IMR-90 (cell line): ENCODE measurements around the gene CEP57L1. TPM values are rescaled to one million over a fixed set of nuclear protein-coding genes. Genes with fewer than 3 reads are reported as not detected.

Experiments used
- ATAC-seq: fragments of 200-7000 bp; cut with Tn5 transposase; 2 replicates; pipeline ENCODE4 v1.9.1; 2020; ENCODE audit warnings: low read depth, mild to moderate bottlenecking, moderate library complexity
- BruUV-seq: library from RNA; stranded (reverse); fragments of 400-500 nt; replicated peaks from 2 replicates; lab custom pipeline; 2021; lab: Mats Ljungman, UMichigan
- CTCF ChIA-PET: fragments of 300-600 bp; formaldehyde crosslinking; extraction: SDS; loops from one replicate; lab custom pipeline; 2021; ENCODE audit warnings: antibody characterized with exemption; lab: Yijun Ruan, JAX
- POLR2A ChIA-PET: fragments of 300-600 bp; sonication (Branson Sonifier 250); formaldehyde crosslinking; loops from one replicate; lab custom pipeline; 2022; ENCODE audit warnings: antibody characterized with exemption; ENCODE audit not compliant: unreplicated experiment; lab: Charles Lee
- DNase-seq: peaks from one replicate; pipeline ENCODE4 v3.0.0; 2013
- H2AFZ ChIP-seq: replicated peaks from 2 replicates; pipeline ENCODE3; 2013; ENCODE audit warnings: low read length, mild to moderate bottlenecking; ENCODE audit not compliant: poor library complexity
- H2AK5ac ChIP-seq: 2 replicates; pipeline ENCODE4 v1.6.1; 2013; ENCODE audit warnings: low read depth, low read length, inconsistent platforms
- H2AK9ac ChIP-seq: replicated peaks from 2 replicates; pipeline ENCODE3; 2013; ENCODE audit warnings: mild to moderate bottlenecking, low read depth, low read length, moderate library complexity; ENCODE audit not compliant: poor library complexity
- H2BK120ac ChIP-seq: 2 replicates; pipeline ENCODE4 v1.6.1; 2013; ENCODE audit warnings: low read depth, low read length, inconsistent platforms
- H2BK15ac ChIP-seq: 3 replicates; pipeline ENCODE4 v1.6.1; 2013; ENCODE audit warnings: low read depth, low read length, inconsistent platforms
- H2BK20ac ChIP-seq: 2 replicates; pipeline ENCODE4 v1.6.1; 2013; ENCODE audit warnings: low read depth, mild to moderate bottlenecking, inconsistent platforms, low read length, moderate library complexity
- H2BK5ac ChIP-seq: 2 replicates; pipeline ENCODE4 v1.6.1; 2013; ENCODE audit warnings: mild to moderate bottlenecking, low read depth, low read length, inconsistent platforms; ENCODE audit not compliant: poor library complexity, severe bottlenecking
- H3K14ac ChIP-seq: replicated peaks from 2 replicates; pipeline ENCODE4 v1.6.1; 2013; ENCODE audit warnings: low read depth, low read length, inconsistent platforms
- H3K18ac ChIP-seq: 2 replicates; pipeline ENCODE4 v1.6.1; 2013; ENCODE audit warnings: low read depth, low read length, control low read depth
- H3K23ac ChIP-seq: 2 replicates; pipeline ENCODE4 v1.6.1; 2013; ENCODE audit warnings: low read depth, low read length, inconsistent platforms
- H3K27ac ChIP-seq: 2 replicates; pipeline ENCODE4 v1.5.1; 2013; ENCODE audit warnings: mild to moderate bottlenecking, control low read depth, low read length; ENCODE audit not compliant: insufficient read depth
- H3K27me3 ChIP-seq: 2 replicates; pipeline ENCODE4 v1.6.1; 2013; ENCODE audit warnings: low read length; ENCODE audit not compliant: control insufficient read depth, insufficient read depth
- H3K36me3 ChIP-seq: 2 replicates; pipeline ENCODE4 v1.6.1; 2013; ENCODE audit warnings: low read length, mixed read lengths; ENCODE audit not compliant: control insufficient read depth, insufficient read depth
- H3K4ac ChIP-seq: 2 replicates; pipeline ENCODE4 v1.6.1; 2013; ENCODE audit warnings: low read depth, low read length, inconsistent platforms
- H3K4me1 ChIP-seq: 2 replicates; pipeline ENCODE4 v1.6.1; 2013; ENCODE audit warnings: low read length, mixed read lengths; ENCODE audit not compliant: control insufficient read depth, insufficient read depth
- H3K4me2 ChIP-seq: 2 replicates; pipeline ENCODE4 v1.6.1; 2013; ENCODE audit warnings: low read depth, mild to moderate bottlenecking, control low read depth, low read length, moderate library complexity
- H3K4me3 ChIP-seq: 2 replicates; pipeline ENCODE4 v1.5.1; 2013; ENCODE audit warnings: low read depth, mild to moderate bottlenecking, control low read depth, low read length, moderate library complexity; ENCODE audit not compliant: insufficient read depth
- H3K56ac ChIP-seq: 2 replicates; pipeline ENCODE4 v1.6.1; 2013; ENCODE audit warnings: low read length, inconsistent platforms; ENCODE audit not compliant: insufficient read depth; ENCODE audit errors: extremely low read depth
- H3K79me1 ChIP-seq, 2 experiments: 2 replicates each; pipeline ENCODE4 v1.6.1; 2013; ENCODE audit warnings: low read length in 2 of 2, inconsistent platforms in 1 of 2, low read depth in 1 of 2
- H3K9ac ChIP-seq: 2 replicates; pipeline ENCODE4 v1.6.1; 2013; ENCODE audit warnings: low read depth, low read length, control low read depth
- H3K9me1 ChIP-seq: 2 replicates; pipeline ENCODE4 v1.6.1; 2013; ENCODE audit warnings: low read length, inconsistent platforms; ENCODE audit not compliant: insufficient read depth
- H3K9me3 ChIP-seq: 2 replicates; pipeline ENCODE4 v1.6.1; 2013; ENCODE audit warnings: low read length; ENCODE audit not compliant: control insufficient read depth, insufficient read depth
- H4K20me1 ChIP-seq: 2 replicates; pipeline ENCODE4 v1.6.1; 2013; ENCODE audit warnings: low read length, inconsistent platforms; ENCODE audit not compliant: insufficient read depth
- H4K5ac ChIP-seq: 2 replicates; pipeline ENCODE4 v1.6.1; 2013; ENCODE audit warnings: mild to moderate bottlenecking, low read depth, low read length, control low read depth
- H4K8ac ChIP-seq, 2 experiments: 2 replicates each; pipeline ENCODE4 v1.6.1; 2013; ENCODE audit warnings: low read depth in 2 of 2, low read length in 2 of 2, control low read depth in 1 of 2, inconsistent platforms in 1 of 2
- H4K91ac ChIP-seq: 2 replicates; pipeline ENCODE4 v1.6.1; 2013; ENCODE audit warnings: low read depth, low read length, inconsistent platforms; ENCODE audit not compliant: insufficient read depth
- BHLHE40 ChIP-seq: fragments of 150-350 bp; IDR thresholded peaks from 2 replicates; pipeline ENCODE4 v1.6.1; 2016; ENCODE audit warnings: mild to moderate bottlenecking, low read depth, low read length
- CEBPB ChIP-seq: IDR thresholded peaks from 2 replicates; pipeline ENCODE4 v1.6.1; 2012; ENCODE audit warnings: low read depth, low read length, improper control_type of control experiment
- CHD1 ChIP-seq: IDR thresholded peaks from 2 replicates; pipeline ENCODE4 v1.6.1; 2012; ENCODE audit warnings: low read depth, low read length, improper control_type of control experiment
- CTCF ChIP-seq: conservative IDR thresholded peaks from 2 replicates; pipeline ENCODE4 v1.5.1; 2012; ENCODE audit warnings: mild to moderate bottlenecking, low read depth, low read length, improper control_type of control experiment
- ELK1 ChIP-seq: fragments of 150-350 bp; IDR thresholded peaks from 2 replicates; pipeline ENCODE4 v1.6.1; 2016; ENCODE audit warnings: low read depth, mild to moderate bottlenecking, low read length, moderate library complexity, borderline replicate concordance
- FOS ChIP-seq: fragments of 150-350 bp; IDR thresholded peaks from 2 replicates; pipeline ENCODE4 v1.6.1; 2016; ENCODE audit warnings: low read depth, low read length
- MAFK ChIP-seq: IDR thresholded peaks from 2 replicates; pipeline ENCODE4 v1.6.1; 2012; ENCODE audit warnings: low read depth, low read length, improper control_type of control experiment
- MAZ ChIP-seq: IDR thresholded peaks from 2 replicates; pipeline ENCODE4 v1.6.1; 2012; ENCODE audit warnings: low read depth, mild to moderate bottlenecking, low read length, improper control_type of control experiment, moderate library complexity, borderline replicate concordance
- MXI1 ChIP-seq: IDR thresholded peaks from 2 replicates; pipeline ENCODE4 v1.6.1; 2012; ENCODE audit warnings: low read depth, mild to moderate bottlenecking, low read length, moderate library complexity, borderline replicate concordance
- NFE2L2 ChIP-seq: fragments of 150-350 bp; IDR thresholded peaks from 2 replicates; pipeline ENCODE4 v1.6.1; 2016; ENCODE audit warnings: low read depth, mild to moderate bottlenecking, low read length
- POLR2A ChIP-seq: IDR thresholded peaks from 2 replicates; pipeline ENCODE4 v1.6.1; 2012; ENCODE audit warnings: mild to moderate bottlenecking, low read depth, low read length
- RAD21 ChIP-seq: IDR thresholded peaks from 2 replicates; pipeline ENCODE4 v1.6.1; 2012; ENCODE audit warnings: low read length, improper control_type of control experiment
- RCOR1 ChIP-seq: IDR thresholded peaks from 2 replicates; pipeline ENCODE4 v1.6.1; 2012; ENCODE audit warnings: mild to moderate bottlenecking, low read length, improper control_type of control experiment; ENCODE audit not compliant: insufficient replicate concordance
- RFX5 ChIP-seq: IDR thresholded peaks from 2 replicates; pipeline ENCODE4 v1.8.0; 2012; ENCODE audit warnings: low read depth, mild to moderate bottlenecking, low read length, moderate library complexity
- SMC3 ChIP-seq: fragments of 150-350 bp; IDR thresholded peaks from 2 replicates; pipeline ENCODE4 v1.6.1; 2016; ENCODE audit warnings: low read depth, mild to moderate bottlenecking, antibody characterized with exemption, low read length, moderate library complexity
- USF2 ChIP-seq: fragments of 150-350 bp; IDR thresholded peaks from 2 replicates; pipeline ENCODE4 v1.6.1; 2017; ENCODE audit warnings: mild to moderate bottlenecking, antibody characterized with exemption, low read length, low read depth
- WGBS, 2 experiments: methylation state at CpG; one replicate each; pipeline versions ENCODE4 v1.1.5 to v1.1.7; 2013; ENCODE audit warnings: missing lambda C conversion rate in 2 of 2; ENCODE audit not compliant: insufficient read length in 1 of 2; ENCODE audit errors: extremely low coverage in 2 of 2; 5-methylcytosine and 5-hydroxymethylcytosine counted together
- dilution Hi-C: fragments of 300-500 bp; cut with HindIII; formaldehyde crosslinking; loops from one replicate; pipeline ENCODE4 v1.14.3; 2018; ENCODE audit warnings: low sequenced_read_pairs; ENCODE audit not compliant: unreplicated experiment
- in situ Hi-C: fragments of 300-500 bp; cut with MboI; formaldehyde crosslinking; loops from 3 replicates; pipeline ENCODE4 v1.14.3; 2019; ENCODE audit warnings: low sequenced_read_pairs, inconsistent platforms, mixed read lengths
- intact Hi-C: fragments of 100-400 bp; cut with micrococcal nuclease; formaldehyde crosslinking; loops from 2 replicates; pipeline ENCODE4 v1.10.0; 2022
- polyA plus RNA-seq, 3 experiments: library from polyadenylated mRNA; depleted of rRNA; stranded (reverse); fragments of >200 nt; gene quantifications; 2 replicates each; pipeline ENCODE4 v1.2.3, GENCODE V29; 2012; ENCODE audit warnings: low replicate concordance in 1 of 3
- total RNA-seq: library from RNA; depleted of rRNA; stranded (reverse); fragments of >200 nt; gene quantifications from 2 replicates; pipeline ENCODE4 v1.2.3, GENCODE V29; 2012

Gene CEP57L1
- total and polyA plus RNA-seq, 2 of the 4 experiments (the other 2 are of a cell fraction) = 10.3 to 21.9 TPM

GRCh38 chr6:109170333-109170732 lies 75.0 kb downstream of the CEP57L1 start:
- H3K36me3 ChIP-seq = no peaks in the 10 kb centered on the region
- dilution Hi-C loops = no loop called here
- no CpG with 5 or more reads among the region's 2 CpGs for WGBS, 2 experiments
- no peak overlapping the region for H2AK5ac ChIP-seq
- no peak overlapping the region for H3K18ac ChIP-seq
- no peak overlapping the region for H2BK15ac ChIP-seq
- 0 out of 2 replicates have a peak, but pooled peaks cover 2% of the 10 kb centered on the region for H3K4me1 ChIP-seq
- DNase-seq (no peak), ATAC-seq (no peak)
- H2AK9ac ChIP-seq = no peak overlapping the region
- in situ Hi-C loops = no loop called here
- H3K9me3 ChIP-seq = no peaks in the 10 kb centered on the region
- no TSS peak for BruUV-seq
- H3K79me1 ChIP-seq = no peaks in the 10 kb centered on the region
- no peak overlapping the region for H3K27ac ChIP-seq
- H3K9me1 ChIP-seq = peaks cover 4% of the 10 kb centered on the region; the same call in 1 of the 2 replicates
- H4K8ac ChIP-seq = no peak overlapping the region
- H3K14ac ChIP-seq = no peak overlapping the region
- H3K4ac ChIP-seq = no peak overlapping the region
- H2AFZ ChIP-seq = no peak overlapping the region
- no peak overlapping the region for H3K23ac ChIP-seq
- no peak for TF ChIP-seq BHLHE40
- TF ChIP-seq MXI1 = no peak
- TF ChIP-seq RAD21 = no peak
- TF ChIP-seq MAZ = no peak
- no peak for TF ChIP-seq RFX5
- TF ChIP-seq CEBPB = no peak
- TF ChIP-seq POLR2A = no peak
- no peak for TF ChIP-seq RCOR1
- no peak for TF ChIP-seq NFE2L2
- no peak for TF ChIP-seq SMC3
- no peak for TF ChIP-seq ELK1
- no peak for TF ChIP-seq FOS
- TF ChIP-seq CHD1 = no peak
- TF ChIP-seq USF2 = no peak
- no peak for TF ChIP-seq MAFK
- no peak for TF ChIP-seq CTCF
- H4K91ac ChIP-seq = no peak overlapping the region
- H3K27me3 ChIP-seq = no peaks in the 10 kb centered on the region
- ChIA-PET POLR2A (no interaction called here), CTCF (no interaction called here)
- H3K4me2 ChIP-seq = no peak overlapping the region
- no peak overlapping the region for H2BK5ac ChIP-seq
- no peak overlapping the region for H3K9ac ChIP-seq
- H4K5ac ChIP-seq = no peak overlapping the region
- H2BK120ac ChIP-seq = no peak overlapping the region
- H4K20me1 ChIP-seq = no peaks in the 10 kb centered on the region
- intact Hi-C loops = no loop called here
- no peak overlapping the region for H3K4me3 ChIP-seq
- no peak overlapping the region for H2BK20ac ChIP-seq
- no peak overlapping the region for H3K56ac ChIP-seq
